Upper lobe of left lung (tissue), 6 donors: ENCODE results near the gene UBE2E2. TPM values are rescaled to one million over a fixed set of nuclear protein-coding genes. Genes with fewer than 3 reads are reported as not detected.
A peak's percentile ranks its signal among the peaks of the same experiment; 100 is the strongest.

ENCODE experiments used
- ATAC-seq, 2 donors: fragments of 200-7000 bp; cut with Tn5 transposase; one replicate each; pipeline ENCODE4 v1.9.1; 2022; ENCODE audit warnings: mild to moderate bottlenecking in 2 of 2, moderate library complexity in 2 of 2; ENCODE audit not compliant: low FRiP score in 2 of 2
- DNase-seq, 2 donors: peaks; one replicate each; pipeline ENCODE4 v3.0.0-alpha.2; 2019 to 2020
- H3K27ac ChIP-seq, 4 donors: fragments of 200-600 bp; sonication (generic); one replicate each; pipeline ENCODE4 v1.5.1; 2016 to 2019
- H3K27me3 ChIP-seq, 4 donors: fragments of 200-600 bp; sonication (generic); one replicate each; pipeline ENCODE4 v1.5.1; 2017 to 2019
- H3K36me3 ChIP-seq, 4 donors: fragments of 200-600 bp; sonication (generic); one replicate each; pipeline ENCODE4 v1.5.1; 2016 to 2019
- H3K4me1 ChIP-seq, 4 donors: fragments of 200-600 bp; sonication (generic); one replicate each; pipeline ENCODE4 v1.5.1; 2018 to 2019
- H3K4me3 ChIP-seq, 4 donors: fragments of 200-600 bp; sonication (generic); one replicate each; pipeline ENCODE4 v1.5.1; 2017 to 2019; ENCODE audit warnings: mild to moderate bottlenecking in 2 of 4, moderate library complexity in 1 of 4
- H3K9me3 ChIP-seq, 4 donors: fragments of 200-600 bp; sonication (generic); one replicate each; pipeline ENCODE4 v1.5.1; 2018 to 2019
- EP300 ChIP-seq, 4 donors: sonication (generic); formaldehyde crosslinking; IDR thresholded peaks; one replicate each; pipeline ENCODE4 v1.5.1; 2017; ENCODE audit warnings: antibody characterized with exemption in 4 of 4, control low read depth in 2 of 4
- POLR2A ChIP-seq, 4 donors: fragments of 450-650 bp; IDR thresholded peaks; one replicate each; pipeline ENCODE4 v1.5.1; 2016 to 2017; ENCODE audit warnings: antibody characterized with exemption in 4 of 4, mild to moderate bottlenecking in 2 of 4
- POLR2AphosphoS5 ChIP-seq, 2 donors: sonication (generic); formaldehyde crosslinking; IDR thresholded peaks; one replicate each; pipeline ENCODE4 v1.5.1; 2017; ENCODE audit warnings: antibody characterized with exemption in 2 of 2
- WGBS, 2 donors: methylation state at CpG; one replicate each; pipeline ENCODE4 v1.1.5; 2017 to 2018; 5-methylcytosine and 5-hydroxymethylcytosine counted together
- total RNA-seq, 6 donors: library from RNA; depleted of rRNA in 4 of 6; stranded (reverse); fragments of >200 nt in 4 of 6; gene quantifications; one replicate each; pipeline versions ENCODE4 v1.1.0 to v1.2.1, GENCODE V29; 2016 to 2021
- TF ChIP-seq, protein P1 (sequence below), 6 experiments: fragments of 450-650 bp in 4 of 6; fragments of 200-600 bp in 2 of 6; sonication (generic) in 2 of 6; IDR thresholded peaks; one replicate each; pipeline ENCODE4 v1.5.1; 2016 to 2019; ENCODE audit warnings: antibody characterized with exemption in 6 of 6
- donor health status: DM: no; HTN: no; CAD: no; lungs with moderate emphysema.
- donor health status: DM: no; HTN: yes; CAD: no; lungs with severe emphysema.

UBE2E2 gene
- total RNA-seq, 6 donors from 2014 or later = 18.3 to 61.5 (median 41.9) TPM

GRCh38 chr3:23162934-23163333 lies 40.2 kb upstream of the UBE2E2 start:
- no peaks in the 10 kb centered on the region for H3K4me1 ChIP-seq
- H3K9me3 ChIP-seq = no peaks in the 10 kb centered on the region
- H3K36me3 ChIP-seq = no peaks in the 10 kb centered on the region
- no peaks in the 10 kb centered on the region for H3K27me3 ChIP-seq
- H3K4me3 ChIP-seq = no peak overlapping the region
- ATAC-seq (no peak), DNase-seq (no peak)
- no peak for TF ChIP-seq POLR2AphosphoS5 (IDR thresholded peaks at IDR 0.05)
- TF ChIP-seq POLR2A (IDR thresholded peaks at IDR 0.05) = no peak
- TF ChIP-seq EP300 (IDR thresholded peaks at IDR 0.05) = no peak
- TF ChIP-seq, protein P1, sequence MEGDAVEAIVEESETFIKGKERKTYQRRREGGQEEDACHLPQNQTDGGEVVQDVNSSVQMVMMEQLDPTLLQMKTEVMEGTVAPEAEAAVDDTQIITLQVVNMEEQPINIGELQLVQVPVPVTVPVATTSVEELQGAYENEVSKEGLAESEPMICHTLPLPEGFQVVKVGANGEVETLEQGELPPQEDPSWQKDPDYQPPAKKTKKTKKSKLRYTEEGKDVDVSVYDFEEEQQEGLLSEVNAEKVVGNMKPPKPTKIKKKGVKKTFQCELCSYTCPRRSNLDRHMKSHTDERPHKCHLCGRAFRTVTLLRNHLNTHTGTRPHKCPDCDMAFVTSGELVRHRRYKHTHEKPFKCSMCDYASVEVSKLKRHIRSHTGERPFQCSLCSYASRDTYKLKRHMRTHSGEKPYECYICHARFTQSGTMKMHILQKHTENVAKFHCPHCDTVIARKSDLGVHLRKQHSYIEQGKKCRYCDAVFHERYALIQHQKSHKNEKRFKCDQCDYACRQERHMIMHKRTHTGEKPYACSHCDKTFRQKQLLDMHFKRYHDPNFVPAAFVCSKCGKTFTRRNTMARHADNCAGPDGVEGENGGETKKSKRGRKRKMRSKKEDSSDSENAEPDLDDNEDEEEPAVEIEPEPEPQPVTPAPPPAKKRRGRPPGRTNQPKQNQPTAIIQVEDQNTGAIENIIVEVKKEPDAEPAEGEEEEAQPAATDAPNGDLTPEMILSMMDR (IDR thresholded peaks at IDR 0.05) = no peak
- no peak overlapping the region for H3K27ac ChIP-seq
- 63 to 76% methylated on average over 2 of the region's 2 CpGs for WGBS, 2 donors

DNA sequence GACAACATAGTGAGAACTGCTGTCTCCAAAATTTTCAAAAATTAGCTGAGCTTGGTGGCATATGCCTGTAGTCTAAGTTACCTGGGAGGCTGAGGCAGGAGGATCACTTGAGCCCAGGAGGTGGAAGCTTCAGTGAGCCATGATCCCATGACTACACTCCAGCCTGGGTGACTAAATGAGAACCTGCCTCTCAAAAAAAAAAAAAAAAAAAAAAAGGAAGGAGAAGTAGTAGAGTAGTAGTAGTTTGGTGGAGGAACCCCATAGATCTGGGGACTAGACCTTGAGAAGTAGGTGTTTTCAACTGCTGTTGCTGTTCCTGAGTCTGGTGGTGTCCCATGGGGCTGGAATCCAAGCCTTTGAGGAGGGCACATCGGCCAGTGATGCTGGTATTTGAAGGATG lies 38.4 kb upstream of the UBE2E2 start:
- WGBS, 2 donors = 86 to 93% methylated on average over 1 of the region's 1 CpG
- ATAC-seq = no peak
- Histone ChIP-seq H3K4me1 (no peaks in the 10 kb centered on the region), H3K4me3 (no peak overlapping the region), H3K36me3 (no peaks in the 10 kb centered on the region), H3K9me3 (no peaks in the 10 kb centered on the region), H3K27ac (no peak overlapping the region), H3K27me3 (no peaks in the 10 kb centered on the region)
- DNase-seq = no peak
- TF ChIP-seq, protein P1 (IDR thresholded peaks at IDR 0.05) = no peak
- TF ChIP-seq EP300 (IDR thresholded peaks at IDR 0.05) (no peak), POLR2A (IDR thresholded peaks at IDR 0.05) (no peak), POLR2AphosphoS5 (IDR thresholded peaks at IDR 0.05) (no peak)

- ATAC-seq (no peak), DNase-seq (no peak)
- Histone ChIP-seq H3K27ac (no peak overlapping the region), H3K4me1 (no peaks in the 10 kb centered on the region), H3K36me3 (no peaks in the 10 kb centered on the region), H3K4me3 (no peak overlapping the region), H3K9me3 (no peaks in the 10 kb centered on the region), H3K27me3 (no peaks in the 10 kb centered on the region)
- 87 to 92% methylated on average over 2 of the region's 2 CpGs for WGBS, 2 donors
- TF ChIP-seq POLR2A (IDR thresholded peaks at IDR 0.05) (no peak), EP300 (IDR thresholded peaks at IDR 0.05) (no peak), POLR2AphosphoS5 (IDR thresholded peaks at IDR 0.05) (no peak)
- TF ChIP-seq, protein P1 (IDR thresholded peaks at IDR 0.05) = no peak
Observed at GRCh38 chr3:23165571-23165970, 37.6 kb upstream of the UBE2E2 start.

DNA sequence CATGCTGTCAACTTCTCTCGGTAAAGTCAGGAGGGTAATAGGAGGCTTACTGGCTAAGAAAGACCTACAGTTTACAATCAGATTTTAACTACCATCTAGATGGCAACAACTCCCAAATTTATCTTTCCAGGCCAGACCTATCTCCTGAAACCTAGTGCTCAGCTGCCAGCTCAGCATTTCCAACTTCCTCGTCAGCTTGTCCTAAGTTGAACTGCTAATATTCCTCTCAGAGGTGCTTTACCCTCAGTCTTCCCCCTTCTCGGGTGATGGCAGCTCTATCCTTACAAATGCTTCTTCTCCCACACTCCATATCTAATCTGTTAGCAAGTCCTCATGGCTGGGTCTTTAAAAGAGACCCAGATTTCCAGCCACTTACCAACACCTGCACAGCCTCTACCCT lies 36.9 kb upstream of the UBE2E2 start:
- WGBS, 2 donors = 59 to 80% methylated on average over 3 of the region's 3 CpGs
- no peaks in the 10 kb centered on the region for H3K36me3 ChIP-seq
- no peak overlapping the region for H3K27ac ChIP-seq
- H3K9me3 ChIP-seq = no peaks in the 10 kb centered on the region
- no peak for TF ChIP-seq POLR2AphosphoS5 (IDR thresholded peaks at IDR 0.05)
- TF ChIP-seq EP300 (IDR thresholded peaks at IDR 0.05) = no peak
- no peak for TF ChIP-seq POLR2A (IDR thresholded peaks at IDR 0.05)
- TF ChIP-seq, protein P1 (IDR thresholded peaks at IDR 0.05) = no peak
- DNase-seq (no peak), ATAC-seq (no peak)
- H3K4me3 ChIP-seq = no peak overlapping the region
- H3K27me3 ChIP-seq = no peaks in the 10 kb centered on the region
- no peaks in the 10 kb centered on the region for H3K4me1 ChIP-seq

DNA sequence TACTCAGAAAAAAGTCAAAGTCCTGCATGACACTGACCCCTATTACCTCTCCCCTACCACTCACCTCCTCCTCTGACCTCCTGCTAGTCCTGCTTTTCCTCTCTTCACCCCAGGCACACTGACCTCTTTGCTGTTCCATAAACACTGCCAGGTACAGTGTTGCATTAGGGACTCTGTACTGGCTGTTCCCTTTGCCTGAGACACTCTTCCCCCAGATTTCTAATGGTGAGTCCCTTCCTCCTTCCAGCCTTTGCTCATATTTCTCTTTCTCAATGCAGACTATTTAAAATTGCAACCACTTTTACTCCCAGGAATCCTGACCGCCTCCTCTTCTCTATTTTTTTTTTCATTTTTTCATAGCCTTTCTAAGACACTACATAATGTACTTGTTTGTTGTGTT lies 36.3 kb upstream of the UBE2E2 start:
- ATAC-seq (peak in 1 of 2 donors; percentile 10), DNase-seq (no peak)
- no peaks in the 10 kb centered on the region for H3K9me3 ChIP-seq
- H3K4me1 ChIP-seq = no peaks in the 10 kb centered on the region
- no peak overlapping the region for H3K27ac ChIP-seq
- no peaks in the 10 kb centered on the region for H3K36me3 ChIP-seq
- H3K27me3 ChIP-seq = no peaks in the 10 kb centered on the region
- TF ChIP-seq, protein P1 (IDR thresholded peaks at IDR 0.05) = no peak
- no peak overlapping the region for H3K4me3 ChIP-seq
- 83 to 100% methylated on average over 1 of the region's 1 CpG for WGBS, 2 donors
